HT1080 (cell line): ENCODE measurements around the gene BRI3. TPM values are rescaled to one million over a fixed set of nuclear protein-coding genes. Genes with fewer than 3 reads are reported as not detected.

Experiments
- DNase-seq: peaks from one replicate; pipeline ENCODE4 v3.0.0-alpha.2; 2015; ENCODE audit warnings: low read depth
- total RNA-seq: library from RNA; depleted of rRNA; stranded (reverse); fragments of >200 nt; shearing (Covaris generic); gene quantifications from 2 replicates; pipeline ENCODE4 v1.2.3, GENCODE V29; 2014

Gene BRI3
- total RNA-seq, 1 experiment from 2014 or later, result 131 TPM

GRCh38 chr7:98286093-98286539 is 4.6 kb downstream of the BRI3 start:
- DNase-seq, result peak; percentile 77

- no peak for DNase-seq
Observed at GRCh38 chr7:98286701-98287485, 5.4 kb downstream of the BRI3 start.

- no peak for DNase-seq
Observed at GRCh38 chr7:98287486-98287959, 6.0 kb downstream of the BRI3 start.

- DNase-seq, result no peak
Observed at GRCh38 chr7:98288064-98288823, 6.8 kb downstream of the BRI3 start.

GRCh38 chr7:98289333-98289875 is 7.9 kb downstream of the BRI3 start:
- DNase-seq, result no peak

- no peak for DNase-seq
Observed at GRCh38 chr7:98291717-98292116, 10.2 kb downstream of the BRI3 start.

- DNase-seq, result no peak
Observed at GRCh38 chr7:98293265-98293664, 11.8 kb downstream of the BRI3 start.

- no peak for DNase-seq
Observed at GRCh38 chr7:98293746-98294145, 12.3 kb downstream of the BRI3 start.

- no peak for DNase-seq
Observed at GRCh38 chr7:98294326-98294725, 12.8 kb downstream of the BRI3 start.

- DNase-seq, result peak; percentile 46
Observed at GRCh38 chr7:98294798-98295382, 13.4 kb downstream of the BRI3 start.

GRCh38 chr7:98295467-98296192 is 14.1 kb downstream of the BRI3 start:
- DNase-seq, result no peak

- DNase-seq, result no peak
Observed at GRCh38 chr7:98296833-98297232, 15.3 kb downstream of the BRI3 start.

GRCh38 chr7:98297626-98298286 is 16.3 kb downstream of the BRI3 start:
- no peak for DNase-seq

GRCh38 chr7:98300595-98301372 is 19.3 kb downstream of the BRI3 start:
- DNase-seq, result no peak

- DNase-seq, result no peak
Observed at GRCh38 chr7:98301693-98302470, 20.4 kb downstream of the BRI3 start.

- no peak for DNase-seq
Observed at GRCh38 chr7:98303176-98303865, 21.8 kb downstream of the BRI3 start.

- no peak for DNase-seq
Observed at GRCh38 chr7:98303906-98304305, 22.4 kb downstream of the BRI3 start.

GRCh38 chr7:98305951-98306535 is 24.6 kb downstream of the BRI3 start:
- no peak for DNase-seq
